OCI-LY7 (cell line): Measurements from ENCODE around the gene GCM1. TPM values are rescaled to one million over a fixed set of nuclear protein-coding genes. Genes with fewer than 3 reads are reported as not detected.

ENCODE experiments used
- BruUV-seq: library from RNA; stranded (reverse); fragments of 400-500 nt; replicated peaks from 2 replicates; lab custom pipeline; 2021; lab: Mats Ljungman, UMichigan
- CTCF ChIA-PET: fragments of 300-600 bp; sonication (Branson Sonifier 250); formaldehyde crosslinking; loops from one replicate; lab custom pipeline; 2022; ENCODE audit warnings: antibody characterized with exemption; ENCODE audit not compliant: unreplicated experiment; lab: Charles Lee
- POLR2A ChIA-PET: fragments of 300-600 bp; sonication (Branson Sonifier 250); formaldehyde crosslinking; loops from one replicate; lab custom pipeline; 2022; ENCODE audit warnings: antibody characterized with exemption; lab: Charles Lee
- DNase-seq: peaks from one replicate; pipeline ENCODE4 v3.0.0-alpha.2; 2015; ENCODE audit warnings: low spot score
- H2AFZ ChIP-seq: fragments of 200-600 bp; sonication (generic), shearing (Covaris generic); 2 replicates; pipeline ENCODE4 v1.6.1; 2014; ENCODE audit warnings: mild to moderate bottlenecking, antibody characterized with exemption, low read length, moderate library complexity
- H3K27ac ChIP-seq: fragments of 200-600 bp; sonication (generic); 2 replicates; pipeline ENCODE4 v1.5.1; 2014; ENCODE audit warnings: mixed run types, low read depth, mild to moderate bottlenecking, moderate library complexity, low read length, inconsistent platforms; ENCODE audit not compliant: poor library complexity, severe bottlenecking
- H3K36me3 ChIP-seq: fragments of 200-600 bp; sonication (generic); 2 replicates; pipeline ENCODE4 v1.6.1; 2014; ENCODE audit warnings: mild to moderate bottlenecking, antibody characterized with exemption, low read length, moderate library complexity, mixed read lengths; ENCODE audit not compliant: insufficient read depth
- H3K4me1 ChIP-seq: fragments of 200-600 bp; sonication (generic); 2 replicates; pipeline ENCODE4 v1.5.1; 2014; ENCODE audit warnings: mild to moderate bottlenecking, low read length; ENCODE audit not compliant: insufficient read depth, poor library complexity, severe bottlenecking
- H3K4me2 ChIP-seq: fragments of 200-600 bp; sonication (generic); 2 replicates; pipeline ENCODE4 v1.6.1; 2014; ENCODE audit warnings: mild to moderate bottlenecking, low read length
- H3K4me3 ChIP-seq: fragments of 200-600 bp; sonication (generic); 2 replicates; pipeline ENCODE4 v1.5.1; 2014; ENCODE audit warnings: mild to moderate bottlenecking, low read depth, low read length; ENCODE audit not compliant: poor library complexity, severe bottlenecking
- H3K79me2 ChIP-seq: fragments of 200-600 bp; sonication (generic); 2 replicates; pipeline ENCODE4 v1.6.1; 2016; ENCODE audit warnings: low read depth, mild to moderate bottlenecking, low read length, moderate library complexity, mixed read lengths; ENCODE audit not compliant: insufficient read depth
- H3K9me2 ChIP-seq: fragments of 200-600 bp; sonication (generic); 2 replicates; pipeline ENCODE4 v1.6.1; 2016; ENCODE audit warnings: mild to moderate bottlenecking, low read length, mixed read lengths; ENCODE audit not compliant: insufficient read depth
- H3K9me3 ChIP-seq: fragments of 200-600 bp; sonication (generic); 2 replicates; pipeline ENCODE4 v1.6.1; 2014; ENCODE audit warnings: mild to moderate bottlenecking, mixed run types, low read length, mixed read lengths
- H4K20me1 ChIP-seq: fragments of 200-600 bp; sonication (generic); 2 replicates; pipeline ENCODE4 v1.6.1; 2014; ENCODE audit warnings: mild to moderate bottlenecking, antibody characterized with exemption, low read length, moderate library complexity, mixed read lengths; ENCODE audit not compliant: insufficient read depth
- EZH2phosphoT487 ChIP-seq: fragments of 200-600 bp; sonication (generic); IDR thresholded peaks from 2 replicates; pipeline ENCODE4 v1.6.1; 2018; ENCODE audit warnings: low read depth, borderline replicate concordance, mild to moderate bottlenecking, mixed run types, antibody characterized with exemption, low read length, moderate library complexity, mixed read lengths
- intact Hi-C: fragments of 100-400 bp; cut with micrococcal nuclease; formaldehyde crosslinking; loops from one replicate; pipeline ENCODE4 v1.10.0; 2022; ENCODE audit not compliant: unreplicated experiment
- total RNA-seq, 2 experiments: library from RNA; depleted of rRNA in 1 of 2; stranded (reverse); fragments of >200 nt in 1 of 2; shearing (Covaris generic) in 1 of 2; gene quantifications; 2 replicates each; pipeline ENCODE4 v1.2.3, GENCODE V29; 2014 to 2022
- TF ChIP-seq, protein P1 (sequence below): fragments of 200-600 bp; sonication (generic); conservative IDR thresholded peaks from 2 replicates; pipeline ENCODE4 v1.5.1; 2014; ENCODE audit warnings: mild to moderate bottlenecking, antibody characterized with exemption, low read length, moderate library complexity, mixed read lengths

GCM1 gene
- total RNA-seq, 2 experiments from 2014 or later = not detected

DNA sequence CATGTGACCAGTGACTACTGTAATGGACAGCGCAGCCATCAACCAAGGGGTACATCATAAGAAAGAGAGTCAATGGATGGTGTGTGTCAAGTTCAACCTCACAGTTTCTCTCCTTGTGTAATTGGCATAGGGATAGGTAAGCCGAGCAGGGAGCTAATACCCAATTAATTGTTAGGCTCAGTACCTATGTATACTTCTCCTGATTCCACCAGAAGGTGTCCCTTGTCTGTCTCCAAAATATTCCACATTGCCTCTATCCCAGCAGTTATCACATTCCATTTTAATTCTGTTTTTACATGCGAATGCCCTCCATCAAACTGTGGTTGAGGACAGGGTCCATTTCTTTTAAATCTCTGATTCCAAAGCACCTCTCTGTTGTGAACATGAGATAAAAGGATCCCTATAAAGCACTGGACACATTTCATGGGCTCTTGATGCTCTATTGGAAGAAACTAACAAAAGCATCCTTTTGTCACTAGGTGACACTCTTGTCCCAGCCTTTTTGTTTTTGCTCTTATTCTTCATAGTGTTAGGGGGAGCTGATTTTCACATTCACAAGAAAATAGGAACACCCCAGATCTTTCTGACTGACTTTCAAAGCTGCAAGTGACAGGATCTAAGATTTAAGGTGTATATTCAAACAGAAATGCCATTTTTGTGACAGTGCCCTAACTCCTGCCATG is 44.5 kb downstream of the GCM1 start:
- BruUV-seq = no TSS peak
- Histone ChIP-seq H3K9me2 (no peaks in the 10 kb centered on the region), H2AFZ (no peak overlapping the region), H3K4me1 (no peaks in the 10 kb centered on the region), H3K4me3 (no peak overlapping the region), H3K9me3 (no peaks in the 10 kb centered on the region), H3K27ac (no peak overlapping the region), H3K79me2 (no peaks in the 10 kb centered on the region), H4K20me1 (no peaks in the 10 kb centered on the region), H3K4me2 (no peak overlapping the region), H3K36me3 (peaks cover 25% of the 10 kb centered on the region)
- intact Hi-C loops = loop anchor here (5.0 kb wide), 1 partner anchor 378 kb away; no protein-coding TSS in a partner anchor
- ChIA-PET POLR2A (interaction anchor here (0.6 to 1.4 kb wide), 2 partner anchors 10 to 333 kb away, joined by 3 to 6 read pairs; no protein-coding TSS in a partner anchor), CTCF (no interaction called here)
- DNase-seq = peak; percentile 19
- TF ChIP-seq, protein P1, sequence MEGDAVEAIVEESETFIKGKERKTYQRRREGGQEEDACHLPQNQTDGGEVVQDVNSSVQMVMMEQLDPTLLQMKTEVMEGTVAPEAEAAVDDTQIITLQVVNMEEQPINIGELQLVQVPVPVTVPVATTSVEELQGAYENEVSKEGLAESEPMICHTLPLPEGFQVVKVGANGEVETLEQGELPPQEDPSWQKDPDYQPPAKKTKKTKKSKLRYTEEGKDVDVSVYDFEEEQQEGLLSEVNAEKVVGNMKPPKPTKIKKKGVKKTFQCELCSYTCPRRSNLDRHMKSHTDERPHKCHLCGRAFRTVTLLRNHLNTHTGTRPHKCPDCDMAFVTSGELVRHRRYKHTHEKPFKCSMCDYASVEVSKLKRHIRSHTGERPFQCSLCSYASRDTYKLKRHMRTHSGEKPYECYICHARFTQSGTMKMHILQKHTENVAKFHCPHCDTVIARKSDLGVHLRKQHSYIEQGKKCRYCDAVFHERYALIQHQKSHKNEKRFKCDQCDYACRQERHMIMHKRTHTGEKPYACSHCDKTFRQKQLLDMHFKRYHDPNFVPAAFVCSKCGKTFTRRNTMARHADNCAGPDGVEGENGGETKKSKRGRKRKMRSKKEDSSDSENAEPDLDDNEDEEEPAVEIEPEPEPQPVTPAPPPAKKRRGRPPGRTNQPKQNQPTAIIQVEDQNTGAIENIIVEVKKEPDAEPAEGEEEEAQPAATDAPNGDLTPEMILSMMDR = peak; percentile 65
- no peak for TF ChIP-seq EZH2phosphoT487

DNA sequence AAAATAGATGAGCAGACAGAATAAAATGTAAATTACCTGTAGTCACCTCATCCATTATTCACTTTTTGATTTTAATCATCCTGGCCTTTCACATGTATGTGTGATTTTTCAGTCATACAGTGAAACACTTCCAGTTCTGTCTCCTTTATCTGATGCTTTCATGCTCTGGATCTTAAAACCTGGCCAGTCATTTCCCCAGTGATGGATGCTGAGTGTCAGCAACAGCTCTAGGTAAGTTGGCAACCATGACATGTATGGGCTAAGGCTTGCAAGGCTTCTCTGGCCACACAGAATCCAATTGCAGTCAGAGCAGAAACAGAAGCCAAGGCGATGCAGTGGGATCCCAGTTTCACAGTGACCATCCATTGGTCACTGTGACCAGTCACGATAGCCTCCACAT is 47.6 kb downstream of the GCM1 start:
- H3K9me3 ChIP-seq = no peaks in the 10 kb centered on the region
- H3K27ac ChIP-seq = no peak overlapping the region
- no peak overlapping the region for H3K4me2 ChIP-seq
- no peaks in the 10 kb centered on the region for H3K9me2 ChIP-seq
- H3K79me2 ChIP-seq = no peaks in the 10 kb centered on the region
- no peaks in the 10 kb centered on the region for H3K4me1 ChIP-seq
- H3K36me3 ChIP-seq = peaks cover 54% of the 10 kb centered on the region
- H3K4me3 ChIP-seq = no peak overlapping the region
- H4K20me1 ChIP-seq = no peaks in the 10 kb centered on the region
- ChIA-PET CTCF (no interaction called here), POLR2A (no interaction called here)
- TF ChIP-seq EZH2phosphoT487 = no peak
- no peak overlapping the region for H2AFZ ChIP-seq
- no TSS peak for BruUV-seq
- no peak for DNase-seq
- intact Hi-C loops = loop anchor here (5.0 kb wide), 1 partner anchor 381 kb away; no protein-coding TSS in a partner anchor

DNA sequence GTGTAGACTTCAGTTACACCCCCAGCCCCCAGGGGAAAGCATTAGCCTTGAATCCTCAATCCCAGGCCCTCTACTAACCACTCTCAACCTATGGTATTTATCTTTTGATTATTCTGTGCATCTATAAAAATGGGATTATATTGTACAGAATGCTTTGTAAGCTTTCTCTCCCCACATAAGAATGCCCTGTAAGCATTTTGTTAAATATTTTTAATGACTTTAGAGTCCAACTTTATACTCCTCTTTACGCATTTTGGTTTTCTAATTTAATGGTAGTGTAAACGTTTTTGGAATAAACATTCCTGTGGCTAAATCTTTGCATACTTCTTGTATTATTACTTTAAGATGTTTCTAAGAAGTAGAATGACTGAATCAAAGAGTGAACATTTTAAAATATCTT is 48.1 kb downstream of the GCM1 start:
- H3K27ac ChIP-seq = no peak overlapping the region
- H3K36me3 ChIP-seq = peaks cover 59% of the 10 kb centered on the region
- no TSS peak for BruUV-seq
- no peaks in the 10 kb centered on the region for H3K9me3 ChIP-seq
- H3K4me2 ChIP-seq = no peak overlapping the region
- TF ChIP-seq, protein P1 = no peak
- TF ChIP-seq EZH2phosphoT487 = no peak
- no peak for DNase-seq
- intact Hi-C loops = loop anchor here (5.0 kb wide), 1 partner anchor 382 kb away; no protein-coding TSS in a partner anchor
- H4K20me1 ChIP-seq = no peaks in the 10 kb centered on the region
- no peaks in the 10 kb centered on the region for H3K4me1 ChIP-seq
- H2AFZ ChIP-seq = no peak overlapping the region
- CTCF ChIA-PET = no interaction called here
- no peak overlapping the region for H3K4me3 ChIP-seq
- H3K79me2 ChIP-seq = no peaks in the 10 kb centered on the region
- no peaks in the 10 kb centered on the region for H3K9me2 ChIP-seq
- POLR2A ChIA-PET = interaction anchor here (1.4 kb wide), 1 partner anchor 34 kb away, joined by 3 read pairs; no protein-coding TSS in a partner anchor
